Ramos (cell line): ENCODE data around the gene TMCC1.
"Not testable (repeated sequence)": the region's sequence is repeated elsewhere in the genome, so short reads cannot be mapped to it uniquely, and the experiment has no call there.

Experiments
- in situ Hi-C: fragments of 300-500 bp; cut with MboI; formaldehyde crosslinking; loops from one replicate; pipeline ENCODE4 v1.14.3; 2022; ENCODE audit warnings: low sequenced_read_pairs; ENCODE audit not compliant: unreplicated experiment

TMCC1 gene

DNA sequence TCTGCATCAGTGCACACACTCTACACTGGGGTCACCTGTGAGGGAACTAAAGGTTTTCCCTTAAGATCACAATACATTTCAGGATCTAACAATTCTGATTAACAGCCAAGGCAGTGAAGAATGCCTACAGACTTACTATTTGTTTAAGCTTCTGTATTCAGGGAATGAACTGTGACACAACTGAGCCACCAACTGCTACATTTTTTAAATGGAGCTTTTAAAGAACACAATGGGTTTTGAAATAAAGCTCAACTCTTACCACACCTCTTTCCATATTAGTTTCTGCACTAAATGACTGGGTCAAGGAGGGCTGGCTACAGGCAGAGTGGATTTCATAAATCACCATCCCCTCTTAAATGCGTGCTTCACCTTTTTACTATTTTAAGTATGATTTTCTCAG lies 100.2 kb downstream of the TMCC1 start:
- in situ Hi-C loops = no loop called here

DNA sequence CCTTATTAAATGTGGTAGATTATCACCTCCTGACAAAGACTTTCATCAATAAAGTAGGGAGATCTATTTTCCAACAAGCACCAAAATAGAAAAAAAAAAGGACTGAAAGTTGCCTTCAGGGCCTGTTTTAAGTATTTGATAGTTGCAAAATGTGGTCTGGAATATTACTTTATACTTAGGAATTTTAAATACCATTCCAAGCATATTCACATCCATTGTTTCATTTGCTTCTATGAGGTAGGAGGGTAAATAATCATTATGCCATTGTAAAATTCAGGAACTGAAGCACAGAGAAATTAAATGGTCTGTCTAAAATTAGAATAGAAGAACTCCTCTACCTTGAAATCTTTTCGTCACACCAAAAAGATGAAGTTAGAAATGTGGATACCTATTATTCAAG lies 110.0 kb downstream of the TMCC1 start:
- in situ Hi-C loops = no loop called here

DNA sequence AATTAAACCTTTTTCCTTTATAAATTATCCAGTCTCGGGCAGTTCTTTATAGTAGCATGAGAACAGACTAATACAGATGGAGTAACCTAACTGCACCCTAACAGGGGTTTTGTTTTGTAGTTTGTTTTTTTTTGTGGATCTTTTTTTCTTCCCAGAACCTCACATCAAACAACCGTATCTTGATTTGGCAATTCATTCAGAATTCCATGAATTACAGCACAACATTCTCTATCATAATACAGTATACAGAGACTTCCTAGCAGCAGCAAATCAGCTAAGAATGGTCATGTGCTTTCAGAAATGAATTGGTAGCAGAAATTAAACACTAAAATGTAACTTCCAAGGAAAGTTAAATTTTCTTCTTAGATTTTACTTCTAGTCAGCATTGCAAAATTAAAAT lies 114.6 kb downstream of the TMCC1 start:
- in situ Hi-C loops = no loop called here

DNA sequence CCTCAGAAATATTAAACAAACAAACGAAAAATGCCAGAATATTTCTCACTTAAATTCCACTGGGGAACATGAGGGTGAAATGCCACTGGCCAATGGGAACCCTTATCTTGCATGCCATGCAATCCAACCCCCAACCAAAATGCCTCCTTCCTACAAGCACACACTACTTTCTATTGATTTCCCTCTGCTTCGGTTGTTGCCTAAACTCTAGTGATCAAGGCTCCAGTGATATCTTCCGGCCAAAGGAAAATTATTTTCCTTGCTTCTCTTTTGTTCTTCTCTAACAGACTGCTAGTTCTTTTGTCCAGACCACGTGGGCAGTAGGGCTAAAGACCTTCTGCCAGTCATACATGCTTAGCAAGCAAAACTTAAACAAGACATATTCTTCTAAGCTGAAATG lies 115.7 kb downstream of the TMCC1 start:
- in situ Hi-C loops = no loop called here

DNA sequence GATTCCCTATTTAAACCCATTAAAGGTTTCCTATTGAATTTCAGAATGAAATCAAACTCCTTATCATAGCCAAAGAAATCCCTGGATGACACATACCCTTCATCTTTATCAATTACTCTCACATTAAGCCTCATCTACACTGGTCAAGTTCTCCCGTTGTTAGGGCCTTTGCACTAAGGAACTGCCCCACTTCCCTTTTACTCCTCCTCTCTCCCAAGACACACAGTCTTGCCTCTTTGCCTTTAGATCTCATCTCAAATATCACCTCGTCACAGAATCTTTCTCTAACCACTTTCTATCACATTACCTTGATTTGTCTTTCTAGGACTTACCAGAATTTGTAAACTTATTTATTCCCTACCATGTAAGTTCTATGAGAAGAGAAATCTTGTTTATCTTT lies 117.6 kb downstream of the TMCC1 start:
- in situ Hi-C loops = no loop called here

DNA sequence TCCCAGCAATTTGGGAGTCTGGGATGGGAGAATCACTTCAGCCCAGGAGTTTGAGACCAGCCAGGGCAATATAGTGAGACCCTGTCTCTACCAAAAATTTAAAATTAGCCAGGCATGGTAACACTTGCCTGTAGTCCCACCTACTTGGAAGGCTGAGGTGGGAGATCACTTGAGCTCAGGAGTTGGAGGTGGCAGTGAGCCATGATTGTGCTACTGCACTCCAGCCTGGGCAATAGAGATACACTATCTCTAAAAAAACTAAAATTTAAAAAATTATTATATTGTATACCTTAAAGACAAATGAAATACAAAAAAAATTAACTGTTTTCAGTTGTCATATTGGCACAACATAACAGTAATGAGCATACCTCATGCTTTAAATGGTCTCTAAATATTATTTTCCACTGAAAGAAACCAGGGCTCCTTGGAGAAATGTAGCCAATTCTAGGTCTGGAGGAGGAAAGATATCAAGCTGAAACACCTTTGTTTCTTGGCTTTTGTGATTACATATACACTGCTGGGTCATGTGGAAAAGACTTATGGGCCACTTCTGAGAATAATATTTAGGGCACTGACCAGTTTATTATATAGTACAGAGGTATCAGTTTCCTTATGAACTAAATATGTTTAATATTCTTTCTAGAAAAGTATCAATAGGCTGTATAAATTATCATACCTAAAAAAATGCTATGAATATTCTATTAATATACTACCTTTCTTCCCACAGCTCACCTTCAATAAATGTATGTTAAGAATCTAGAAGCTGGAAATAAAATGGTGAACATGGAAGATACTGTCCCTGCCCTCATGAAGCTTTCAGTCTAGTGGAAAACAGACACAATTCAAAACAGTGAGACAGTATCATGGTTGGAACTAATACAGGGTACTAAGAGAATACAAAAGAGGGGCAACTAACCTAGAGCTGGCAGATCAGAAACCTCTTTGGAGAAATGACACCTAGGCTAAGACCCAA lies 119.5 kb downstream of the TMCC1 start:
- in situ Hi-C loops = no loop called here

DNA sequence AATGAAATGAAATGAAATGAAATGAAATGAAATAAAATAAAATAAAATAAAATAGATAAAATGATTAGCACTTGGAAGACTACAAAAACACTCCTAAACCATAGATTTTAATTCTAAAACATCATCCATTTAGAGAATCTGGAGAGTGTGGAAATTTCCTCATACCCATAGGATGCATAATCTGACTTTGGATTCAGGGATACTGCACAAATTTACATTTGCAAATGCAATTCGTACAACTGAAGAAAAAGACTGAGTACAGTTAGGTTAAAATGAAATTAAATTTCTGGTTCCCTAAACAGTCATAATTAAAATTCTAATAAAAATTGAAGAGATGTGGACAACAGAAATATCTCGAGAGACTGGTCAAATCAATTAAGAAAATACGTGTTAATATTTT lies 122.9 kb downstream of the TMCC1 start:
- in situ Hi-C loops = no loop called here

DNA sequence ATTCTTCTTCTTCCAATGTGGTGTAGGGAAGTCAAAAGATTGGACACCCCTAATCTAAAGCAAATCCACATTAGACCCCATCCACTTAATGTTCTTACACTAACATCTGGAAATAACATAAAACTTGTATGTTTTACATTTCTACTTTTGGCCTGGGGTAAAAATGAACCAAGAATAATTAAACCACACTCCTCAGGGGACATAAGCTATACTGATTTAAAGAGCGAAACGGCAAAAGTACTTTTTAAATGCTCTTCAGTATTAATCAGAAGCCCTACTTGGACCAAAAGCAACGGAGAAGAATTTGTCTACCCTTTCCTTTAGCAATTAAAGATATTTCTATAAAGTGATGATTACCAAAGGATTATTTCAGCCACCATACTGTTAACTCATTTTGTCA lies 123.9 kb downstream of the TMCC1 start:
- in situ Hi-C loops = no loop called here

DNA sequence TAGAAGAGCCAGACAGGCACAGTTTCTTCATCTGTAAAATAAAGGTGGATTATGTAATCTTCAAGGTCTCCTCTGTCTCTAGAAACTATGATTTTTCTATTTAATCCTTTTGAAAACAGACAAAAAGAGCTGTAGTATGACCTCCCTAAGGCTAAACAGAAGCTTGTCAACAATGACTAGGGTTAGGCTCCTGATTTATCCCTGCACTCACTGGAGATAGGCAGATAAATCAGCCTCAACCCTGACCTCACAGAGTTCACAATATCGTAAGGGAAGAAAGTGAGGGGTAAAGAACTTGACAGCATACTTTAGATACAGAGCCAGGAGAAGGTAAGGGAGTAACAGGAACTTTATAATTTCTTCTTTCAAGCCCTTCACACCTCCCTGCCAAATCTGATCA lies 124.8 kb downstream of the TMCC1 start:
- in situ Hi-C loops = no loop called here

DNA sequence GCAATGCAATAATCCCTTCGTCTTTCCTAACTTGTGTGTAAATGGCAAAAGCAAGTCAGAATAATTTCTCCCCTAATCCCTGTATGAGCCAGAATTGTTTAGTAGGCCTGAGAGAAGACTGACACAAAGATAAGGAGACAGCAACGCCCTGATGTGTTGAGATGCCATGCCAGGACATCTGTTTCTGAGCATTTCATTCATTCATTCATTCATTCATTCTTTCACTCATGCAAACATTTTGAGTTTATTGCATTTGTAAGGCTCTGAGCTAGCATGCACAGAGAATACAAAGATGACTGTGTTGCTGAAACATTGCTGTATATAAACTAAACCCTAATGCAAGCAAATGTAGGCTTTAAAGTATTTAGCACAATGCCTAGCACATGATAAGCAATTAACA lies 127.4 kb downstream of the TMCC1 start:
- in situ Hi-C loops = no loop called here

DNA sequence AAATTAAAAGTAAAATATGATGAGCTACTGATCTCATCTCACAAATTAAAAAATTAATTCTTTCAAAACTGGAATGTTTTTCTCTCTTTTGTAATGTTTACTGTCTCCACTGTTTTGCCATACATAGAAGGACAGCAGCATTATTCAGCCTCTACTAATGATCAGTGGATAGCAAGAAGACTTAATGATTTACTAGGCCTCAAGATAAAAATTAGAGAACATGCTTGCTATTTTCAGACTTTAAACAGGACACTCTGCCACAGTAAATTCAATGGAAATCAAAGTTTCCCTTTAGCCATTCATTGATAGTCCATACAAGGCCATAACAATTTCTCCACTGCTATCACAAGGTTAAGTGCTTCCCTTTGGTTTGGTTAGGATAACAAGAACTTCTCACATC lies 129.4 kb downstream of the TMCC1 start:
- in situ Hi-C loops = no loop called here

DNA sequence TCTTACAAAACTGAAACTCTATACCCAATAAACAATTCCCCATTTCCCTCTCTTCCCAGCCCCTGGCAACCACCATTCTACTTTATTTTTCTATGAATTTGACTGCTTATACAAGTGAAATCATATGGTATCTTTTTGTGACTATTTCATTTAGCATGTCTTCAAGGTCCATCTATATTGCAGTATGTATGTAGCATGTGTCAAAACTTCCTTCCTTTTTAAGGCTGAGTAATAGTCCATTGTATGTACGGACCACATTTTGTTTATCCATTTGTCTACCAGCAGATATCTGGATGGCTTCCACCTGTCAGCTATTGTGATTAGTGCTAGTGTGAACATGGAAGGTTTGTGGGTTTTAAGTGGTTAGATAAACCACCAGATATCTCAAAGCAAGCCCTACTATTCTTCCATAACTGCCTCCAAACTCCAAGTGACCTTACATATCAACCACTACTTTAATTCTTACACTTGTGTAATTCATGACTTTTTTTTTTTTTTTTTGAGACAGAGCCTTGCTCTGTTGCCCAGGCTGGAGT lies 134.7 kb downstream of the TMCC1 start:
- in situ Hi-C loops = no loop called here

DNA sequence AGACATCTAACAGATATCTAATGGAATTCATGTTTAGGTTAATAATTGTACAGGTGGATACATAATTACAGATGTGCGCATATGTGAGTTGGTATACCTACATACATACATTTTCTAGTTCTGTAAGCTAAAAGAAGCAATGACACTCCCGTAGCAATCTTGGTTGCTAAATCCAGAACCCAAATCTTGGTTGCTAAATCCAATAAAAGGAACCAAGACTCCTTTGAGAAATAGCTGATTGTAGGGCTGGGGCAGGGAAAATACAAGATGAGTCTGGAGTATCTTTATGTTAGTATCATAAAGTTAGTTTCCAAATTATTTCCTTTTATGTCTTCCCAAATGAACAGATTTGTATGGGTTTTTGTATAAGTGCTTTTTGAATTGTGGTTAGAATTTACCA lies 135.2 kb downstream of the TMCC1 start:
- in situ Hi-C loops = no loop called here

DNA sequence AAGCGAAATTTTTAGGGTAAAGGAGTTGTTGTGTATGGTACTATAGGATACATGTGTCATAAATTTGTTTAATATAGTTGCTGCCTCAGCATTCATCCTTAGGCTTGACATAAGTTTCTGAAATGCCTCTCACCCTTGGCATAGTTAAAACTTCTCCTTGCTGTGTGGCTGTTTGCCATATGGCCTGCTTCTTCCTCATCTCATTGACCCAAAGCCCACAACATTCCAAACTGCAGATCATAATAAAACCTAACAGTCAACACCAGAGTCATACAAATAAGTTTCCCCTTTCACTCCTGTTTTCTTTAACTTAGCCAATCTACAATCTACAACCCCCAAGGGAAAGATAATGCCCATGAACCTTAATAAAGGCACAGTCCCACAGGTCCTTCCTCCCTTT lies 136.6 kb downstream of the TMCC1 start:
- in situ Hi-C loops = no loop called here

DNA sequence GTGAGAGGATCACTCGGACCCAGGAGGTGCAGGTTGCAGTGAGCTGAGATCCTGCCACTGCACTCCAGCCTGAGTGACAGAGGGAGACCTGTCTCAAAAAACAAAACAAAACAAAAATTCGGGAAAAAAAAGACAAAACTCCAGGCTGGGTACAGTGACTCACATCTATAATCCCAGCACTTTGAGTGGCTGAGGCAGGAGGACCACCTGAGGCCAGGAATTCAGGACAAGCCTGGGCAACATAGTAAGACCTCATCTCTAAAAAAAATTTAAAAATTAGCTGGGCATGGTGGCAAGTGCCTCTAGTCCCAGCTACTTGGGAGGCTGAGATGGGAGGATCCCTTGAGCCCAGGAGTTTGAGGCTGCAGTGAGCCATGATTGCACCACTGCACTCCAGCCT lies 142.4 kb downstream of the TMCC1 start:
- in situ Hi-C loops = not testable (repeated sequence)

DNA sequence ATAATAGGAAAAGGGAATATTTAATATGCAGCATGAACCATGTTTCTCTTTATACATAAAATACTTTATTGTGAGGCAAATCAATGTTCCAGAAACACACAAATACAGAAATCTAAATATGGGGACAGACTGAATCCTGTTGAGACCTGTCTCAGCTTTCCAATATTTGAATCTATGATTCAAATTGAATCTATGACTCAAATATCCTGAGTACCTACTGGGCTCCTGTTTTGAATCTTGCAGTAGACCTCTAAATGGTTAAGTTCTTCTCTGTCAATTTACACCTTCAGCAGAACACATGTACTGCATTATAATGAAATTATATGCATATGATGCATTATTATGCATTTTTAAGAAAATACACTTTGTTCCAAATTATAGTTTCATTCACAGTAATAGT lies 143.8 kb downstream of the TMCC1 start:
- in situ Hi-C loops = no loop called here

DNA sequence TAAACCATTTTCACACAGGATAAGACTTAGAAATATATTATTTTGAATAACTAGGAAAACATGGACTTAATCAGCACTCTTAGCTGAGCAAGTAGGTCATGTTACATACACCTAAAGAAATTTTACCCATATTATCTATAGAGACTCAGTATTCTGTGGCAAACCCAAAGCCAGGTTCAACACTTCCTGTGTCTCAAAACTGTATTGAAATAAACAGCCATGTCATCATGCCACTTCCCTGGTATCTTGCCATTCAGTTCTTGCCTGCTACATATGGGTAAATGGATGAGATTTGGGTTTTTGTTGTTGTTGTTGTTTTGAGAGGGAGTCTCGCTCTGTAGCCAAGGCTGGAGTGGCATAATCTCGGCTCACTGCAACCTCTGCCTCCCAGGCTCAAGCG lies 145.5 kb downstream of the TMCC1 start:
- in situ Hi-C loops = no loop called here

DNA sequence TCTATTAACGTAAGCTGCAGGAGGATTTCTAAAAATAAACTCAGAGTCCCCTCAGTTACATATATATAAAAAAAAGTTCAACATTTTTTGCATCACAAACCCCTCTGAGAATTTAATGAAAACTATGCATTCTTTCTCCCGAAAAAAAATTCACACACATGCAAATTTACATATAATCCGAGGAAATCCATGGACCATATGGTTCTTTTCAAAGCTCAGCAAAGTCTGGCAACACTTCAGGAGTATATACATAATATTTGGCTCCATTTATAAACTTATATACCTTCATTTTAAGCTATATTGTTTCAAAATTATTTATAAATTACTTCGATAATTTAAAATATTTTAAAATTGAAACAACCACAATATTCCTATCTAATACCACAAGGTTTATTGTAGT lies 146.4 kb downstream of the TMCC1 start:
- in situ Hi-C loops = no loop called here

DNA sequence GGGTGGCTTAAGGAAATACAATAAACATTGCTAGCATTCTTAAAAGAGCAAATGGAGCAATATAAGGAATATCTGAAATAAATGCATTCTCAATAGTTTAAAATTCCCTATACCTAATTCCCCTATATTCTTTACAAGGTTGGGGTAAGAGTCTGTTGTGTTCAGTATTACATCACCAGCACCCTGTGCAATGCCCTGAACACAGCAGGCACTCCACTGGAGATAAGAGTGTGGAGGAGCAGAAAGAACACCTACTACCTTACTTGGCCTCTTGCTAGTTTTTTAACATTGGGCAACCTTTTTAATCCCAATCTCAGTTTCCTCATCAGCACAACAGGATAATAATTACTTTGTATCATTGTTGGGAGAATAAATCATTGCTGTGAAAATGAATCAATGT lies 146.9 kb downstream of the TMCC1 start:
- in situ Hi-C loops = no loop called here

DNA sequence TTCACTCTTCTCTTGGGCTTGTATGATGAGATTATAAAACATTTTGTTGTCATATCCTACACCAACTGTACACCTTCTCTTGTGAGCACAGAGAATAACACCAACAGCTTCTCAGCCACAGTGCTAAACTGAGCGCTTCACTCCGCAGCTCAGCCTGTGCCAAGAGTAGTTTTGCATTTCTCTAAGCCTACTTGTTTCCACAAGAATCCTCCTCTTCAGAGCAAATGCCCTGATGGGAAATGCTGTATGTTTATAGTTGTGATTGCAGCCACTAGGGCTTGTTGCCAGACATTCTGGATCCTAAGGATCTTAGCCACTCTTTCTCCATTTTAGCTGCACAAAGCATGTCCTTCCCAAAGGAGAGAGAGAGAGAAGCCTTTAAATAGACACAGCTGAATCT lies 148.3 kb downstream of the TMCC1 start:
- in situ Hi-C loops = no loop called here

DNA sequence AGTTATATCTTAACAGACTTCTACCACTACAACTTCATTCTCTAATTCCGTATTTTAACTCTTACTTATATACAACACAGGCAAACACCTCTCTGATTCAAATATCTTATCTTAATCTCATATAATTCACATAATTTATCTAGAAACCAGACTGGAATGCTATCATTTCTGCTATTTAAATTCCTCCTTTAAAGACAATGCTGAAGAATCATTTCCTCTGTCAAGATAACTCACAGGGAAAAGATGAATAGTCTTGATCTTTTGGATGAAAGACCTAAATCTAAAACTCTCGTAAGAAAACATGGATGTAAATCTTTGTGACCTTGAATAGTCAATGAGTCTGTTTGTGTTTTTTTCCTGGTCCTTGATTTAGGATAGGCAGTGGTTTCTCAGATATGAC lies 151.7 kb downstream of the TMCC1 start:
- in situ Hi-C loops = no loop called here

DNA sequence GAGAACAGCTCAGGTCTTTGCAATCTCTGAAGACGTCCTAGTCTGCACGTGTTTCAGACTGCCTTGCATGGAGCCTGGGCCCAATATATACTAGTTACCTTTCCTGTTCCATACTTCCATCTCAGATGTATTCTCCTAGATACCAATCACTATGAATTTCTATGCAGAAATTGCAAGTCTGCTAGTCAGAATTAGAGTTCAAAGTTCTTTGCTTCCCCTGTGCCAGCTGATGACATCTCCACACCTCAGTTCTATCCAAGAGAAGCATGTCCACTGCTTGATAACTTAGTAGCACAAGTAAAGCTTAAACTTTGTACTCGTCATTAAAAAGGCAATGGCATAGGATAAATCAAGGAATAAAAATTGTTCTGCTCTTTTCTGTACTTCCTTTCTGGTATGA lies 153.4 kb downstream of the TMCC1 start:
- in situ Hi-C loops = no loop called here
